OCI-LY3 (cell line): Measurements from ENCODE around the gene ZNF384.

Experiments used
- H2AFZ ChIP-seq: fragments of 200-600, 300-600 bp; shearing (Covaris generic); 2 replicates; pipeline ENCODE4 v1.6.0; 2014; ENCODE audit warnings: antibody characterized with exemption, low read depth, low read length
- H3K27ac ChIP-seq: fragments of 200-600, 300-600 bp; sonication (generic); 2 replicates; pipeline ENCODE4 v1.5.1; 2014; ENCODE audit warnings: mild to moderate bottlenecking, low read length, moderate library complexity, mixed read lengths
- H3K27me3 ChIP-seq: fragments of 200-600, 300-600 bp; sonication (generic); 2 replicates; pipeline ENCODE4 v1.6.1; 2014; ENCODE audit warnings: low read depth, low read length, mixed read lengths
- H3K36me3 ChIP-seq: fragments of 200-600, 300-600 bp; sonication (generic); replicated peaks from 2 replicates; pipeline ENCODE3; 2014; ENCODE audit warnings: low read depth, low read length, mixed read lengths
- H3K4me1 ChIP-seq: fragments of 300-600, 200-600 bp; sonication (generic); 2 replicates; pipeline ENCODE4 v1.6.1; 2014; ENCODE audit warnings: low read length, mixed read lengths
- H3K4me2 ChIP-seq: fragments of 200-600, 300-600 bp; sonication (generic); 2 replicates; pipeline ENCODE4 v1.6.1; 2014; ENCODE audit warnings: low read length, mixed read lengths
- H3K4me3 ChIP-seq: fragments of 300-600, 200-600 bp; sonication (generic); 2 replicates; pipeline ENCODE4 v1.5.1; 2014; ENCODE audit warnings: antibody characterized with exemption, mild to moderate bottlenecking, low read length, moderate library complexity
- H3K79me2 ChIP-seq: fragments of 300-600, 200-600 bp; shearing (Covaris generic); 2 replicates; pipeline ENCODE4 v1.6.1; 2014; ENCODE audit warnings: mild to moderate bottlenecking, low read length, mixed read lengths
- H3K9ac ChIP-seq: fragments of 300-600, 200-600 bp; shearing (Covaris generic); 2 replicates; pipeline ENCODE4 v1.6.0; 2014; ENCODE audit warnings: mild to moderate bottlenecking, low read length, moderate library complexity
- H3K9me3 ChIP-seq: fragments of 200-600, 300-600 bp; shearing (Covaris generic); 2 replicates; pipeline ENCODE4 v1.6.1; 2014; ENCODE audit warnings: low read length, mixed read lengths; ENCODE audit not compliant: insufficient read depth
- H4K20me1 ChIP-seq: fragments of 200-600, 300-600 bp; sonication (generic); 2 replicates; pipeline ENCODE4 v1.6.1; 2016; ENCODE audit warnings: low read length, mixed read lengths; ENCODE audit not compliant: insufficient read depth
- CTCF ChIP-seq: fragments of 200-600, 300-600 bp; sonication (generic); IDR thresholded peaks from 2 replicates; pipeline ENCODE4 v1.5.1; 2014; ENCODE audit warnings: antibody characterized with exemption, low read length, low read depth
- EZH2phosphoT487 ChIP-seq: fragments of 200-600 bp; shearing (Covaris generic); IDR thresholded peaks from 2 replicates; pipeline ENCODE4 v1.6.1; 2018; ENCODE audit warnings: antibody characterized with exemption, mixed run types, low read depth

The ZNF384 gene

GRCh38 chr12:6734506-6735387 lies 45.6 kb upstream of the ZNF384 start:
- H3K27me3 ChIP-seq = no peaks in the 10 kb centered on the region
- no peaks in the 10 kb centered on the region for H4K20me1 ChIP-seq
- no peak overlapping the region for H3K9ac ChIP-seq
- peaks cover 14% of the 10 kb centered on the region for H3K4me1 ChIP-seq
- no peaks in the 10 kb centered on the region for H3K79me2 ChIP-seq
- H3K4me2 ChIP-seq = no peak overlapping the region
- no peak for TF ChIP-seq EZH2phosphoT487
- TF ChIP-seq CTCF = no peak
- H3K36me3 ChIP-seq = peaks cover 23% of the 10 kb centered on the region
- H2AFZ ChIP-seq = no peak overlapping the region
- H3K27ac ChIP-seq = no peak overlapping the region
- no peaks in the 10 kb centered on the region for H3K9me3 ChIP-seq
- H3K4me3 ChIP-seq = no peak overlapping the region

DNA sequence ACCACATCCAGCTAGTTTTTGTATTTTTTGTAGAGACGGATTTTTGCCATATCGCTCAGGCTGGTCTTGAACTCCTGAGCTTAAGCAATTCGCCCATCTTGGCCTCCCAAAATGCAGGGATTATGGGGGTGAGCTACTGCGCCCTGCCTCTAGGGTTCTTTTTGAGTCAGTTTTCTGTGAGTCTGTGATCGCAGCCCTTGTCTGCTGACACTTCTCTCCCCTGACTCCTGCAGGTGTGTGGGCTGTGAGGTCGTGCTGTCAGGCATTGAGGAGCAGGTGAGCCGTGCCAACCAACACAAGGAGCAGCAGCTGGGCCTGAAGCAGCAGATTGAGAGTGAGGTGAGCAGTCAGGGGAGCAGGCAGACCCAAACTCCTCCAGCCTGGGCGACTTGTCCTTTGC lies 41.0 kb upstream of the ZNF384 start:
- Histone ChIP-seq H3K27me3 (no peaks in the 10 kb centered on the region), H3K9me3 (no peaks in the 10 kb centered on the region), H3K36me3 (peaks cover 42% of the 10 kb centered on the region), H3K4me2 (peak overlapping the region; percentile 51), H2AFZ (no peak overlapping the region), H3K4me1 (peaks cover 22% of the 10 kb centered on the region), H3K27ac (peak overlapping the region; percentile 1; the same call in 1 of the 2 replicates), H3K9ac (no peak overlapping the region), H3K4me3 (no peak overlapping the region), H3K79me2 (peaks cover 6% of the 10 kb centered on the region; the same call in 1 of the 2 replicates), H4K20me1 (no peaks in the 10 kb centered on the region)
- TF ChIP-seq CTCF (no peak), EZH2phosphoT487 (no peak)

- H3K36me3 ChIP-seq = peaks cover 40% of the 10 kb centered on the region
- H3K27me3 ChIP-seq = no peaks in the 10 kb centered on the region
- no peaks in the 10 kb centered on the region for H4K20me1 ChIP-seq
- no peaks in the 10 kb centered on the region for H3K9me3 ChIP-seq
- peaks cover 25% of the 10 kb centered on the region for H3K4me1 ChIP-seq
- TF ChIP-seq CTCF (no peak), EZH2phosphoT487 (no peak)
- no peak overlapping the region for H3K9ac ChIP-seq
- H3K27ac ChIP-seq = no peak overlapping the region
- no peak overlapping the region for H3K4me2 ChIP-seq
- peaks cover 12% of the 10 kb centered on the region for H3K79me2 ChIP-seq
- no peak overlapping the region for H3K4me3 ChIP-seq
- no peak overlapping the region for H2AFZ ChIP-seq
Measured at GRCh38 chr12:6729186-6729585, 40.0 kb upstream of the ZNF384 start.

- Histone ChIP-seq H3K4me1 (peaks cover 23% of the 10 kb centered on the region), H3K9ac (no peak overlapping the region), H3K4me2 (peak overlapping the region; percentile 85), H2AFZ (no peak overlapping the region), H3K27me3 (no peaks in the 10 kb centered on the region), H4K20me1 (no peaks in the 10 kb centered on the region), H3K9me3 (no peaks in the 10 kb centered on the region), H3K79me2 (peaks cover 12% of the 10 kb centered on the region), H3K4me3 (no peak overlapping the region), H3K36me3 (peaks cover 26% of the 10 kb centered on the region), H3K27ac (no peak overlapping the region)
- no peak for TF ChIP-seq CTCF
- TF ChIP-seq EZH2phosphoT487 = no peak
Measured at GRCh38 chr12:6725350-6725749, 36.2 kb upstream of the ZNF384 start.
